GM12878 (cell line): Measurements from ENCODE around the gene MTFR1L.

ENCODE experiments used
- CEBPB ChIP-seq, 2 experiments: fragments of 150-350 bp in 1 of 2; IDR thresholded peaks; 2 replicates each; pipeline ENCODE4 v1.6.1; 2012 to 2014; ENCODE audit warnings: low read depth in 2 of 2, low read length in 2 of 2, borderline replicate concordance in 1 of 2, inconsistent platforms in 1 of 2
- CHD2 ChIP-seq: IDR thresholded peaks from 2 replicates; pipeline ENCODE4 v1.6.1; 2011; ENCODE audit warnings: low read depth, low read length, improper control_type of control experiment, borderline replicate concordance
- CTCF ChIP-seq, 3 experiments: IDR thresholded peaks in 2 of 3; conservative IDR thresholded peaks in 1 of 3; 2 replicates each; pipeline ENCODE4 v1.5.1; 2011; ENCODE audit warnings: low read depth in 3 of 3, low read length in 3 of 3, mild to moderate bottlenecking in 3 of 3, control low read depth in 2 of 3, moderate library complexity in 2 of 3, inconsistent platforms in 1 of 3, mixed read lengths in 1 of 3; ENCODE audit not compliant: control insufficient read depth in 2 of 3, insufficient read depth in 1 of 3; ENCODE audit errors: extremely low read depth in 1 of 3
- JUND ChIP-seq: IDR thresholded peaks from 2 replicates; pipeline ENCODE4 v1.6.1; 2012; ENCODE audit warnings: low read depth, mild to moderate bottlenecking, low read length, improper control_type of control experiment, moderate library complexity
- KDM1A ChIP-seq: fragments of 200-600 bp; sonication (generic); IDR thresholded peaks from 2 replicates; pipeline ENCODE4 v1.6.1; 2016; ENCODE audit warnings: borderline replicate concordance
- KLF5 ChIP-seq: fragments of 450-650 bp; IDR thresholded peaks from 2 replicates; pipeline ENCODE4 v1.6.1; 2014; ENCODE audit warnings: mild to moderate bottlenecking; ENCODE audit not compliant: partially characterized antibody
- MAX ChIP-seq: IDR thresholded peaks from 2 replicates; pipeline ENCODE4 v1.6.1; 2012; ENCODE audit warnings: low read depth, low read length, improper control_type of control experiment
- MYC ChIP-seq: IDR thresholded peaks from 2 replicates; pipeline ENCODE4 v1.6.1; 2011; ENCODE audit warnings: mild to moderate bottlenecking, low read length, moderate library complexity, inconsistent platforms; ENCODE audit not compliant: insufficient read depth, insufficient replicate concordance, insufficient read length, severe bottlenecking
- REST ChIP-seq: IDR thresholded peaks from 2 replicates; pipeline ENCODE4 v1.6.1; 2012; ENCODE audit warnings: mild to moderate bottlenecking, low read depth, low read length
- SMC3 ChIP-seq: IDR thresholded peaks from 2 replicates; pipeline ENCODE4 v1.6.1; 2011; ENCODE audit warnings: low read length, improper control_type of control experiment, borderline replicate concordance
- TCF12 ChIP-seq: IDR thresholded peaks from 2 replicates; pipeline ENCODE4 v1.6.1; 2011; ENCODE audit warnings: low read depth, mild to moderate bottlenecking, low read length
- TCF7 ChIP-seq: IDR thresholded peaks from 2 replicates; pipeline ENCODE4 v1.6.1; 2014; ENCODE audit warnings: antibody characterized with exemption, borderline replicate concordance
- USF1 ChIP-seq: IDR thresholded peaks from 2 replicates; pipeline ENCODE4 v1.6.1; 2011; ENCODE audit warnings: borderline replicate concordance, low read depth, mild to moderate bottlenecking, moderate library complexity, mixed read lengths, low read length; ENCODE audit not compliant: insufficient read depth; ENCODE audit errors: extremely low read length
- ZNF384 ChIP-seq: IDR thresholded peaks from 2 replicates; pipeline ENCODE4 v1.6.1; 2012; ENCODE audit warnings: low read depth, mild to moderate bottlenecking, low read length, improper control_type of control experiment, borderline replicate concordance

- TF ChIP-seq CEBPB (IDR thresholded peaks at IDR 0.05; ENCODE audit: borderline replicate concordance in 1 of 2, low read depth in 2 of 2, low read length in 2 of 2) = no peak
- no peak for TF ChIP-seq CTCF (IDR thresholded peaks at IDR 0.05 in 2 of 3, conservative IDR thresholded peaks at IDR 0.05 in 1 of 3; ENCODE audit: control insufficient read depth in 2 of 3, extremely low read depth in 1 of 3, insufficient read depth in 1 of 3, low read depth in 3 of 3, low read length in 3 of 3)
- TF ChIP-seq TCF12 = no peak
- TF ChIP-seq USF1 = no peak
- TF ChIP-seq KDM1A = no peak
- TF ChIP-seq SMC3 = no peak
- TF ChIP-seq REST = no peak
- no peak for TF ChIP-seq MYC
- no peak for TF ChIP-seq TCF7
- TF ChIP-seq MAX = no peak
- no peak for TF ChIP-seq ZNF384
- TF ChIP-seq KLF5 = no peak
- no peak for TF ChIP-seq JUND
- no peak for TF ChIP-seq CHD2
Observed at GRCh38 chr1:25872713-25873112, 53.0 kb downstream of the MTFR1L start.
